A673 (cell line): ENCODE data around the gene SBK2. TPM values are rescaled to one million over a fixed set of nuclear protein-coding genes. Genes with fewer than 3 reads are reported as not detected.
A peak's percentile ranks its signal among the peaks of the same experiment; 100 is the strongest.

Source experiments
- BruUV-seq: library from RNA; stranded (reverse); fragments of 400-500 nt; replicated peaks from 2 replicates; lab custom pipeline; 2021; lab: Mats Ljungman, UMichigan
- CTCF ChIA-PET: fragments of 300-600 bp; sonication (Branson Sonifier 250); formaldehyde crosslinking; loops from one replicate; lab custom pipeline; 2022; ENCODE audit warnings: antibody characterized with exemption; lab: Charles Lee
- POLR2A ChIA-PET: fragments of 300-600 bp; sonication (Branson Sonifier 250); formaldehyde crosslinking; loops from one replicate; lab custom pipeline; 2022; ENCODE audit warnings: antibody characterized with exemption; ENCODE audit not compliant: low non-redundant PET; lab: Charles Lee
- DNase-seq: peaks from one replicate; pipeline ENCODE4 v3.0.0-alpha.2; 2015; ENCODE audit warnings: low spot score
- H3K27ac ChIP-seq: fragments of 200-600 bp; sonication (generic); 2 replicates; pipeline ENCODE4 v1.5.1; 2016; ENCODE audit warnings: mixed run types, low read depth, mild to moderate bottlenecking, mixed read lengths, antibody characterized with exemption, low read length; ENCODE audit not compliant: poor library complexity, severe bottlenecking
- H3K27me3 ChIP-seq: fragments of 200-600 bp; sonication (generic); replicated peaks from 2 replicates; pipeline ENCODE4 v1.6.1; 2017; ENCODE audit warnings: mixed run types, low read depth, mild to moderate bottlenecking, mixed read lengths, antibody characterized with exemption, low read length; ENCODE audit not compliant: insufficient read depth, poor library complexity
- H3K36me3 ChIP-seq: fragments of 200-600 bp; sonication (generic); 2 replicates; pipeline ENCODE4 v1.6.1; 2016; ENCODE audit warnings: mixed run types, mild to moderate bottlenecking, mixed read lengths, antibody characterized with exemption, low read length; ENCODE audit not compliant: insufficient read depth, poor library complexity, severe bottlenecking
- H3K4me1 ChIP-seq: fragments of 200-600 bp; sonication (generic); 2 replicates; pipeline ENCODE4 v1.6.1; 2017; ENCODE audit warnings: mixed run types, mild to moderate bottlenecking, mixed read lengths, antibody characterized with exemption, low read length; ENCODE audit not compliant: insufficient read depth, poor library complexity, severe bottlenecking
- H3K4me3 ChIP-seq: fragments of 200-600 bp; sonication (generic); 2 replicates; pipeline ENCODE4 v1.5.1; 2016; ENCODE audit warnings: low read depth, mixed run types, mild to moderate bottlenecking, mixed read lengths, low read length; ENCODE audit not compliant: poor library complexity, severe bottlenecking
- H3K9me3 ChIP-seq: fragments of 200-600 bp; sonication (generic); 2 replicates; pipeline ENCODE4 v1.6.1; 2016; ENCODE audit warnings: mixed run types, low read depth, mild to moderate bottlenecking, mixed read lengths, antibody characterized with exemption, low read length; ENCODE audit not compliant: poor library complexity, severe bottlenecking
- EZH2 ChIP-seq: fragments of 200-600 bp; sonication (generic); IDR thresholded peaks from 2 replicates; pipeline ENCODE4 v1.6.1; 2017; ENCODE audit warnings: borderline replicate concordance, low read depth, mild to moderate bottlenecking, mixed read lengths, antibody characterized with exemption, low read length; ENCODE audit not compliant: poor library complexity, severe bottlenecking
- intact Hi-C: fragments of 100-400 bp; cut with micrococcal nuclease; formaldehyde crosslinking; loops from one replicate; pipeline ENCODE4 v1.10.0; 2022; ENCODE audit not compliant: unreplicated experiment
- total RNA-seq: library from RNA; stranded (reverse); gene quantifications from 2 replicates; pipeline ENCODE4 v1.2.3, GENCODE V29; 2021
- TF ChIP-seq, protein P1 (sequence below): fragments of 300-800, 200-600 bp; sonication (generic); conservative IDR thresholded peaks from 2 replicates; pipeline ENCODE4 v1.5.1; 2017; ENCODE audit warnings: low read depth, mild to moderate bottlenecking, antibody characterized with exemption, low read length, moderate library complexity, mixed read lengths

SBK2 gene
- total RNA-seq, 1 experiment from 2014 or later = not detected

- no peaks in the 10 kb centered on the region for H3K9me3 ChIP-seq
- peaks cover 32% of the 10 kb centered on the region for H3K4me1 ChIP-seq
- peak; percentile 79 for DNase-seq
- H3K27ac ChIP-seq = peak within 1 kb of the TSS; percentile 92
- H3K4me3 ChIP-seq = peak within 1 kb of the TSS; percentile 90
- intact Hi-C loops = no loop called here
- BruUV-seq = no TSS peak
- TF ChIP-seq EZH2 = no peak
- TF ChIP-seq, protein P1, sequence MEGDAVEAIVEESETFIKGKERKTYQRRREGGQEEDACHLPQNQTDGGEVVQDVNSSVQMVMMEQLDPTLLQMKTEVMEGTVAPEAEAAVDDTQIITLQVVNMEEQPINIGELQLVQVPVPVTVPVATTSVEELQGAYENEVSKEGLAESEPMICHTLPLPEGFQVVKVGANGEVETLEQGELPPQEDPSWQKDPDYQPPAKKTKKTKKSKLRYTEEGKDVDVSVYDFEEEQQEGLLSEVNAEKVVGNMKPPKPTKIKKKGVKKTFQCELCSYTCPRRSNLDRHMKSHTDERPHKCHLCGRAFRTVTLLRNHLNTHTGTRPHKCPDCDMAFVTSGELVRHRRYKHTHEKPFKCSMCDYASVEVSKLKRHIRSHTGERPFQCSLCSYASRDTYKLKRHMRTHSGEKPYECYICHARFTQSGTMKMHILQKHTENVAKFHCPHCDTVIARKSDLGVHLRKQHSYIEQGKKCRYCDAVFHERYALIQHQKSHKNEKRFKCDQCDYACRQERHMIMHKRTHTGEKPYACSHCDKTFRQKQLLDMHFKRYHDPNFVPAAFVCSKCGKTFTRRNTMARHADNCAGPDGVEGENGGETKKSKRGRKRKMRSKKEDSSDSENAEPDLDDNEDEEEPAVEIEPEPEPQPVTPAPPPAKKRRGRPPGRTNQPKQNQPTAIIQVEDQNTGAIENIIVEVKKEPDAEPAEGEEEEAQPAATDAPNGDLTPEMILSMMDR = no peak
- ChIA-PET POLR2A (no interaction called here), CTCF (interaction anchor here (1.5 kb wide), 1 partner anchor 19 kb away, joined by 6 read pairs; no protein-coding TSS in a partner anchor)
- H3K27me3 ChIP-seq = no peaks in the 10 kb centered on the region
- H3K36me3 ChIP-seq = no peaks in the 10 kb centered on the region
Measured at GRCh38 chr19:55484593-55485438, 52.1 kb downstream of the SBK2 start, which contains the start of gene NAT14. Gene NAT14 (plus strand): TSS chr19:55485188. CDS start chr19:55485709, 521 bp downstream.

DNA sequence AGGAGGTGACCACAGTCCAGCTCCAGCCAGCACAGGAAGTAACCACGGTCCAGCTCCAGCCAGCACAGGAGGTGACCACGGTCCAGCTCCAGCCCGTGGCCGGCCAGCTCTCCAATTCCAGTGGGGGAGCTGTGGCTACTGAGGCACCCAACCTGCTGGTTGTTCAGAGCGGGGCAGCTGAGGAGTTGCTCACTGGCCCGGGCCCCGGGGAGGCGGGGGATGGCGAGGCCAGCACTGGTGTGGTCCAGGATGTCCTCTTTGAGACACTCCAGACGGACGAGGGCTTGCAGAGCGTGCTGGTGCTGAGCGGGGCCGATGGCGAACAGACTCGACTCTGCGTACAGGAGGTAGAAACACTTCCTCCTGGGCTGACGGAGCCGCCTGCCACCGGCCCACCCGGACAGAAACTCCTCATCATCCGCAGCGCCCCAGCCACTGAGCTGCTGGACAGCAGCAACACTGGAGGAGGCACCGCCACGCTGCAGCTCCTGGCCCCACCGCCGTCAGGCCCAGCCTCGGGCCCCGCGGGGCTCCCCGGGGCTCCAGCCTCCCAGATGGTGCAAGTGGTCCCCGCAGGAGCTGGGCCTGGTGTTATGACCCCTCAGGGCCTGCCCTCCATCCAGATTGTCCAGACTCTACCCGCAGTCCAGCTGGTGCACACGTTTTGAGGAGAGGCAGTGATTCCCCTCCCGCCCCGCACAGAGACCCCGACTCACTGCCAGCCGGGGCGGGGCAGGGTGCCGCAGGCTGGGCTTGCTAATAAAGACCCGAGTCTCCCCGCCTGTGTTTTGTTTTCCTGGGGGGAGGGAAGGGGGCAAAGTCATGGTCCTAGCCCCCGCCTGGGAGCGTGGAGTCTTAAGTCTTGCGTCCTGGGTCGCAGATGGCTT, 53.0 kb downstream of the SBK2 start:
- POLR2A ChIA-PET = interaction anchor here (0.5 kb wide), 2 partner anchors 28 to 401 kb away, joined by 3 read pairs; no protein-coding TSS in a partner anchor
- intact Hi-C loops = no loop called here
- CTCF ChIA-PET = interaction anchor here (0.6 kb wide), 1 partner anchor 20 kb away, joined by 3 read pairs; no protein-coding TSS in a partner anchor
- TF ChIP-seq, protein P1 = no peak
- TF ChIP-seq EZH2 = no peak
- peak overlapping the region; percentile 90 for H3K4me3 ChIP-seq
- peaks cover 32% of the 10 kb centered on the region for H3K4me1 ChIP-seq
- no peak for DNase-seq
- no peaks in the 10 kb centered on the region for H3K9me3 ChIP-seq
- H3K27ac ChIP-seq = no peak overlapping the region
- H3K36me3 ChIP-seq = no peaks in the 10 kb centered on the region
- no peaks in the 10 kb centered on the region for H3K27me3 ChIP-seq
- BruUV-seq = no TSS peak

DNA sequence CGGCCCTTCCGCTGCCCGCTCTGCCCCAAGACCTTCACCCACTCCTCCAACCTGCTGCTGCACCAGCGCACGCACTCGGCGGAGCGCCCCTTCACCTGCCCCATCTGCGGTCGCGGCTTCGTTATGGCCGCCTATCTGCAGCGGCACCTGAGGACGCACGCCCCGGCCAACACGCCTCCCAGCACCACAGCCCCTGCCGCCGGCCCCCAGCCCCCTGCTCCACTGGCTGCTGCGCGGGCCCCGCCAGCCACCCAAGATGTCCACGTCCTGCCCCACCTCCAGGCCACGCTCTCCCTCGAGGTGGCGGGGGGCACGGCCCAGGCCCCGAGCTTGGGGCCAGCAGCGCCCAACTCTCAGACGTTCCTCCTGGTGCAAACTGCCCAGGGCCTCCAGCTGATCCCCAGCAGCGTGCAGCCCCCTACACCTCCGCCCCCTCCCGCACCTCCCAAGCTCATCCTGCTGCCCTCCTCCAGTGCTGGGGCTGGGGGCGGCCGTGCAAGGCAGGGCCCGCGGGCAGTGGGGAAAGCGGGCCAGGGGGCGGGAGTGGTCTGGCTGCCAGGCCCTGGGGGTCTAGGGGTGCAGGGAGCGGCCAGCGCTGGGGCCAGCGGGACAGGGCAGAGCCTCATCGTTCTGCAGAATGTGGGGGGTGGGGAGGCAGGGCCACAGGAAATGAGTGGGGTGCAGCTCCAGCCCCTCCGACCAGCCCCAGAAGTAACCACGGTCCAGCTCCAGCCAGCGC, 53.8 kb downstream of the SBK2 start:
- H3K27ac ChIP-seq = no peak overlapping the region
- peaks cover 32% of the 10 kb centered on the region for H3K4me1 ChIP-seq
- H3K9me3 ChIP-seq = no peaks in the 10 kb centered on the region
- H3K27me3 ChIP-seq = no peaks in the 10 kb centered on the region
- H3K36me3 ChIP-seq = no peaks in the 10 kb centered on the region
- POLR2A ChIA-PET = interaction anchor here (0.5 kb wide), 2 partner anchors 29 to 400 kb away, joined by 3 read pairs; no protein-coding TSS in a partner anchor
- DNase-seq = no peak
- CTCF ChIA-PET = interaction anchor here (0.6 kb wide), 1 partner anchor 21 kb away, joined by 3 read pairs; no protein-coding TSS in a partner anchor
- intact Hi-C loops = no loop called here
- no peak overlapping the region for H3K4me3 ChIP-seq
- TF ChIP-seq, protein P1 = no peak
- no peak for TF ChIP-seq EZH2
- BruUV-seq = no TSS peak
